Astrocyte of the cerebellum (primary cell): Measurements from ENCODE around the gene ANGEL1.

Source experiments
- DNase-seq: peaks from one replicate; pipeline ENCODE4 v3.0.0-alpha.2; 2011; ENCODE audit warnings: low read depth
- H3K4me3 ChIP-seq: 2 replicates; pipeline ENCODE4 v1.5.1; 2011; ENCODE audit warnings: mild to moderate bottlenecking, low read depth, low read length, moderate library complexity
- CTCF ChIP-seq: IDR thresholded peaks from 2 replicates; pipeline ENCODE4 v1.5.1; 2012; ENCODE audit warnings: low read length, low read depth, moderate library complexity, mild to moderate bottlenecking; ENCODE audit errors: missing control alignments
- in situ Hi-C: cut with HindIII; loops from 2 replicates; pipeline ENCODE4 v1.10.0; 2017; ENCODE audit warnings: low sequenced_read_pairs

Gene ANGEL1

GRCh38 chr14:76760331-76761135 lies 52.1 kb downstream of the ANGEL1 start:
- no peak for TF ChIP-seq CTCF
- in situ Hi-C loops, result no loop called here
- peak overlapping the region; percentile 76 for H3K4me3 ChIP-seq
- DNase-seq, result no peak

GRCh38 chr14:76759589-76759988 lies 53.1 kb downstream of the ANGEL1 start:
- TF ChIP-seq CTCF, result no peak
- no peak for DNase-seq
- in situ Hi-C loops, result no loop called here

DNA sequence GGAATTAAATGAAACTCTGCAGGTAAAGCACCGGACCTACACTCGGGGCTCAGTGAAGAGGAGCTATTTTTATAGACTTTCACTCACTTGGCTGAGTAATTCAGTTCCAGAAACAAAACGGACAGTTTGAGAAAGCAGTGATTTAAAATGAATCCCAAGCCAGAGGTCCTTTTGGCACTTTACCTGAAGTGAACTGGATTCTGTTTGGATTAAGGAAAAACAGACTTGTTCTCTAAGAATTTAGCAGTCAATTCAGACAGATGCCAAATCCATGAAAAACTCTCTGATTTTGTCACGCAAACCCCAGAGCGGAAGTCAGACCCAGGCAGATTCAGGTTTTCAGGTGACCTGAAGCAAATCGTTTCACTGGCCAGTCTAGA lies 56.3 kb downstream of the ANGEL1 start:
- in situ Hi-C loops, result no loop called here

More at GRCh38 chr14:76759589-76759988, 53.1 kb downstream of the ANGEL1 start:
- H3K4me3 ChIP-seq, result no peak overlapping the region

DNA sequence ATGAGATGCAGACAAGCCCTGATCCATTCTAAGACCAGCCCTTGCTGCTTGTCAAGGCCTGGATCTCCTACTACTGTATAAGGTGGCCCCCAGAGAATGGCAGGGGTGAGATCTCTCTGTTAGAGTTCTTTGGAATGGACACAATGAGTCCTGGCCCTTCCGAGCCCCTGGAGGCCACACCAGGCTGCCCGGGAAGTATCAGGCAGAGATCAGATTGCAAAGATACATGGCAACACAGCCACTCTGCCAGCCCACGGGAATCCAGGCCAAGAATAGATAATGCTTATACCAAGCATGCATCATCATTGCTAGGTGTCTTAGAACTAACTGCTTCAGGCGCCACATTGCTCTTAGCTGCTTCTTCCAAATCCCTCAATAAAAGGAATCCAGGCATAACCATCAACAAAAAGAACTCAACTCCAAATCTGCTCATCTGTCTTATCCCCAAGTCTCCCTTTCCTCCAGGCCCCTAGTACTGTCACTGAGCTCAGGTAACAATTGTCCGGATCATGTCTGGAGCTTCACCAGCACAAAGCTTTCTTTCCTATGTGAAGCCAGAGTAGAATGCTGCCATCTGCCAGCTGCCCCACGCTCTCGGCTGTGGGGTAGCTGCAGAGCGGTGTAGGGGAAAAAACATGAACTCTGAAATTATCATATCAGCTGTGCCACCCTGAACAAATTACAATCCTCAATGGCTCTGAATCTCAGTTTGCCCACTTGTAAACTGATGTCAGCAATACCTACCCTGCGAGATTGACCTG lies 56.9 kb downstream of the ANGEL1 start:
- no peak overlapping the region for H3K4me3 ChIP-seq
- DNase-seq, result no peak
- no peak for TF ChIP-seq CTCF
- in situ Hi-C loops, result no loop called here

More for the DNA sequence above, 56.3 kb downstream of the ANGEL1 start:
- DNase-seq, result no peak
- TF ChIP-seq CTCF, result no peak
- H3K4me3 ChIP-seq, result no peak overlapping the region

DNA sequence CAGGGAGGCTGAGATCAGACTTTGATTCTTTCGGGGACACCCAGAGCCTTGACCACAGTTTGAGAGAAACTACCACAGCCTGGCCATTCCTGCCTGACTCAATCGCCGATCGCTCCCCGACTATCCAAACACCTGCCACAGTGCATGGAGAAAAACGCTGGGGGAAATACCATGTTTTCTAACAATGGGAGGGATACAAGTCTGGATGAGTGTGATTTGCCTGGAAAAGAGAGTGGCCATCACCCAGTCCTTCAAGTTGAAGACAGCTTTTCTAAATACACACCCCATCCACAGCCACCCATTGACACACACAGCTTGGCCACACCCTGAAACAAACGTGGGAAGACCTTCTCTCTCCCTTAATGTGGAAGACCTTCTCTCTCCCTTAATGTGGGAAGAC lies 58.1 kb downstream of the ANGEL1 start:
- DNase-seq, result no peak
- in situ Hi-C loops, result no loop called here
- TF ChIP-seq CTCF, result no peak
- no peak overlapping the region for H3K4me3 ChIP-seq

DNA sequence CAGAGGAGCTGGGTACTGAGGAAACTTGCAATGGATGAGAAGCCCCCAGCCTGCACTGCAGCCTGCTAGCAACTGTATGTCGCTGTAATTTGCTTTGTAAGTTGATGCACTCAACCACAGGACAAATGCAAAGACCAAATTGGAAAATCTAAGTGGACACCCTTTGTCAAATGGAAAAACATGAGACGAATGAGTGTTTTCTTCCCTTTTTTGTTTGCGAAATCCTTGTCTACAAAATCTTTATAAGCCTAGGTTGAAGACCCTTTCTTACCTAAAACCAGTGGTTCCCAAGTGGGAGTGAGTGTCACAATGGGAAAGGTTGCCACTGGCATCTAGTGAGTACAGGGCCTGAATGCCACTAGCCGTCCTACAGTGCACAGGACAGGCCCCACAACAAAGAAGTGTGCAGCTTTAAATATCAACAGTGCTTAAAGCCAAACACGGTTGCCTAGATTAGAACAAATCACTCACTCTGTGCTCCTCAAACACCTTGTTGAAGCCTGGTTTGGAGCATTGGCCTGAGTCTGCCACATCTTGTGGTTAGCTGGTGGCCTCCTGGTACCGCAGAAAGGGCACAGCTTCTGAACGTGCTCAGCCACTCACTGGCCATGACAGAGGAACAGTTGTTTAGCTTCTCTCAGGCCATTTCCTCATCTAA lies 59.0 kb downstream of the ANGEL1 start:
- no peak for DNase-seq
- in situ Hi-C loops, result no loop called here
- TF ChIP-seq CTCF, result no peak

More for the DNA sequence above, 59.0 kb downstream of the ANGEL1 start:
- H3K4me3 ChIP-seq, result no peak overlapping the region
